HL-60 (cell line): ENCODE results near the gene GAB2.

Source experiments
- DNase-seq, 2 experiments: peaks; one replicate each; pipeline ENCODE4 v3.0.0-alpha.2; 2010 to 2020; ENCODE audit warnings: low read depth in 1 of 2, low spot score in 1 of 2
- H3K27ac ChIP-seq: fragments of 250-450 bp; sonication (Bioruptor Pico); replicated peaks from 2 replicates; pipeline ENCODE4 v1.5.1; 2020; ENCODE audit warnings: mild to moderate bottlenecking, moderate library complexity
- H3K27me3 ChIP-seq: fragments of 250-450 bp; sonication (Bioruptor Pico); 2 replicates; pipeline ENCODE4 v1.5.1; 2021; ENCODE audit warnings: mild to moderate bottlenecking, moderate library complexity; ENCODE audit not compliant: insufficient read depth, poor library complexity, severe bottlenecking
- H3K4me3 ChIP-seq: replicated peaks from 2 replicates; pipeline ENCODE4 v1.5.1; 2011; ENCODE audit warnings: mild to moderate bottlenecking, control low read depth, low read length; ENCODE audit not compliant: insufficient read depth
- CTCF ChIP-seq: IDR thresholded peaks from one replicate; pipeline ENCODE4 v1.5.1; 2011; ENCODE audit warnings: low read length, control low read depth, inconsistent platforms; ENCODE audit not compliant: insufficient read depth
- GABPA ChIP-seq: IDR thresholded peaks from 2 replicates; pipeline ENCODE4 v1.6.1; 2012; ENCODE audit warnings: low read depth
- POLR2AphosphoS5 ChIP-seq: IDR thresholded peaks from 2 replicates; pipeline ENCODE4 v1.6.1; 2012; ENCODE audit warnings: low read depth
- REST ChIP-seq: IDR thresholded peaks from 2 replicates; pipeline ENCODE4 v1.6.1; 2012; ENCODE audit warnings: low read depth; ENCODE audit not compliant: insufficient replicate concordance
- SPI1 ChIP-seq: IDR thresholded peaks from 2 replicates; pipeline ENCODE4 v1.6.1; 2012; ENCODE audit warnings: low read depth, mild to moderate bottlenecking, borderline replicate concordance

The GAB2 gene

GRCh38 chr11:78255919-78256318, 161.7 kb downstream of the GAB2 start:
- no peak overlapping the region for H3K4me3 ChIP-seq
- no peak overlapping the region for H3K27ac ChIP-seq
- H3K27me3 ChIP-seq: no peaks in the 10 kb centered on the region
- DNase-seq: no peak
- TF ChIP-seq POLR2AphosphoS5 (no peak), REST (no peak), GABPA (no peak), CTCF (no peak), SPI1 (no peak)

GRCh38 chr11:78254268-78254667, 163.4 kb downstream of the GAB2 start:
- TF ChIP-seq CTCF (no peak), SPI1 (no peak), GABPA (no peak), POLR2AphosphoS5 (no peak), REST (no peak)
- no peak for DNase-seq
- Histone ChIP-seq H3K27me3 (no peaks in the 10 kb centered on the region), H3K27ac (no peak overlapping the region), H3K4me3 (no peak overlapping the region)

- no peak overlapping the region for H3K27ac ChIP-seq
- TF ChIP-seq CTCF: no peak
- TF ChIP-seq REST: no peak
- TF ChIP-seq SPI1: no peak
- TF ChIP-seq GABPA: no peak
- no peak for TF ChIP-seq POLR2AphosphoS5
- DNase-seq: no peak
Observed at GRCh38 chr11:78253797-78254196, 163.8 kb downstream of the GAB2 start.

More at GRCh38 chr11:78253797-78254196, 163.8 kb downstream of the GAB2 start:
- no peaks in the 10 kb centered on the region for H3K27me3 ChIP-seq
- no peak overlapping the region for H3K4me3 ChIP-seq
